Activated CD8-positive, alpha-beta T cell treated with anti-CD3 and anti-CD28 coated beads for 36 hours (primary cell): Measurements from ENCODE around the gene MPZL3. TPM values are rescaled to one million over a fixed set of nuclear protein-coding genes. Genes with fewer than 3 reads are reported as not detected.
A peak's percentile ranks its signal among the peaks of the same experiment; 100 is the strongest.

Experiments
- ATAC-seq: fragments of 200-7000 bp; cut with Tn5 transposase; one replicate; pipeline ENCODE4 v1.10.0; 2021; ENCODE audit warnings: mild to moderate bottlenecking, moderate library complexity
- CTCF ChIA-PET: fragments of 350-600 bp; sonication (Branson Sonifier 250); formaldehyde crosslinking; loops from one replicate; lab custom pipeline; 2021; ENCODE audit warnings: antibody characterized with exemption; lab: Charles Lee
- POLR2A ChIA-PET: fragments of 350-600 bp; sonication (Branson Sonifier 250); formaldehyde crosslinking; loops from one replicate; lab custom pipeline; 2021; ENCODE audit warnings: antibody characterized with exemption; lab: Charles Lee
- DNase-seq: peaks from one replicate; pipeline ENCODE4 v3.0.0-alpha.2; 2020
- H3K27ac Mint-ChIP-seq: one replicate; pipeline ENCODE4 v1.8.0; 2021; ENCODE audit warnings: mild to moderate bottlenecking, mixed read lengths
- H3K27me3 Mint-ChIP-seq: one replicate; pipeline ENCODE4 v1.8.0; 2021; ENCODE audit warnings: mixed read lengths
- H3K36me3 Mint-ChIP-seq: one replicate; pipeline ENCODE4 v1.8.0; 2021; ENCODE audit warnings: low read depth, mixed read lengths
- H3K4me1 Mint-ChIP-seq: one replicate; pipeline ENCODE4 v1.8.0; 2021; ENCODE audit warnings: low read depth, mixed read lengths
- H3K4me3 Mint-ChIP-seq: one replicate; pipeline ENCODE4 v1.8.0; 2021; ENCODE audit warnings: mild to moderate bottlenecking, moderate library complexity, mixed read lengths
- H3K9me3 Mint-ChIP-seq: one replicate; pipeline ENCODE4 v1.8.0; 2021; ENCODE audit warnings: mixed read lengths
- intact Hi-C: fragments of 100-400 bp; cut with micrococcal nuclease; formaldehyde crosslinking; loops from one replicate; pipeline ENCODE4 v1.10.0; 2022
- total RNA-seq, 2 experiments: library from RNA; stranded (reverse); gene quantifications; one replicate each; pipeline ENCODE4 v1.2.3, GENCODE V29; 2021
- TF ChIP-seq, protein P1 (sequence below): fragments of 200-600 bp; IDR thresholded peaks from one replicate; pipeline ENCODE4 v1.8.0; 2022; ENCODE audit warnings: antibody characterized with exemption, mild to moderate bottlenecking

The MPZL3 gene
- total RNA-seq, 2 experiments from 2014 or later: 51.1 to 51.7 TPM

DNA sequence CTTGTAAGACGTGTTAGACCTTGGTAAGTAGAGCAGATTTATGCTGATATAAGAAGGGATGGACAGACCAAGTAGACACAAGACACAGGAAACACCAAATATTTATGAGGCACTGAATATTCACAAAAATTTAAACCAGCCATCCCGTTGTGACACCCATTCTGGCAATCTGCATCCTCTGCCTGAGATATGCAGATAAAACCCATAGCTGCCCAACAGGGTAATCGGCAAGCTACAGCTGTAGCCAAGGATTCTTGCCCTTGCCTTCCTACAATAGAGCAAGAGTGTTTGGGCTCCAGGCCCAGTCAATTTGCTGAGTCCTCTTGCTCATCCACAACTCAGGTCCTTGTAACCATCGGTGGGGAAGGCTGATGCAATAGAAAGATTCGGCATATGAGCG, 30.4 kb upstream of the MPZL3 start:
- Mint-ChIP-seq H3K4me1 (peaks cover 52% of the 10 kb centered on the region), H3K4me3 (no peak overlapping the region), H3K9me3 (peaks cover 3% of the 10 kb centered on the region), H3K27me3 (no peaks in the 10 kb centered on the region), H3K36me3 (no peaks in the 10 kb centered on the region), H3K27ac (peak overlapping the region; percentile 2)
- DNase-seq: no peak
- POLR2A ChIA-PET: interaction anchor here (0.6 to 2.9 kb wide), 8 partner anchors 22 to 80 kb away, joined by 3 to 14 read pairs (median 3); partner anchors contain the start of gene JAML
- intact Hi-C loops: no loop called here
- no peak for ATAC-seq
- TF ChIP-seq, protein P1, sequence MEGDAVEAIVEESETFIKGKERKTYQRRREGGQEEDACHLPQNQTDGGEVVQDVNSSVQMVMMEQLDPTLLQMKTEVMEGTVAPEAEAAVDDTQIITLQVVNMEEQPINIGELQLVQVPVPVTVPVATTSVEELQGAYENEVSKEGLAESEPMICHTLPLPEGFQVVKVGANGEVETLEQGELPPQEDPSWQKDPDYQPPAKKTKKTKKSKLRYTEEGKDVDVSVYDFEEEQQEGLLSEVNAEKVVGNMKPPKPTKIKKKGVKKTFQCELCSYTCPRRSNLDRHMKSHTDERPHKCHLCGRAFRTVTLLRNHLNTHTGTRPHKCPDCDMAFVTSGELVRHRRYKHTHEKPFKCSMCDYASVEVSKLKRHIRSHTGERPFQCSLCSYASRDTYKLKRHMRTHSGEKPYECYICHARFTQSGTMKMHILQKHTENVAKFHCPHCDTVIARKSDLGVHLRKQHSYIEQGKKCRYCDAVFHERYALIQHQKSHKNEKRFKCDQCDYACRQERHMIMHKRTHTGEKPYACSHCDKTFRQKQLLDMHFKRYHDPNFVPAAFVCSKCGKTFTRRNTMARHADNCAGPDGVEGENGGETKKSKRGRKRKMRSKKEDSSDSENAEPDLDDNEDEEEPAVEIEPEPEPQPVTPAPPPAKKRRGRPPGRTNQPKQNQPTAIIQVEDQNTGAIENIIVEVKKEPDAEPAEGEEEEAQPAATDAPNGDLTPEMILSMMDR: no peak
- CTCF ChIA-PET: interaction anchor here (0.8 to 7.3 kb wide), 10 partner anchors 9 to 138 kb away, joined by 3 to 65 read pairs (median 6); partner anchors contain the start of gene CD3E

- Mint-ChIP-seq H3K36me3 (no peaks in the 10 kb centered on the region), H3K4me1 (peaks cover 57% of the 10 kb centered on the region), H3K9me3 (peaks cover 3% of the 10 kb centered on the region), H3K27me3 (no peaks in the 10 kb centered on the region), H3K27ac (peak overlapping the region; percentile 4), H3K4me3 (no peak overlapping the region)
- TF ChIP-seq, protein P1: no peak
- intact Hi-C loops: no loop called here
- DNase-seq (peak; percentile 59), ATAC-seq (peak; percentile 52)
- POLR2A ChIA-PET: interaction anchor here (0.8 to 2.9 kb wide), 3 partner anchors 34 to 73 kb away, joined by 3 to 14 read pairs (median 3); partner anchors contain the start of gene JAML
- CTCF ChIA-PET: interaction anchor here (1.0 to 7.3 kb wide), 7 partner anchors 8 to 110 kb away, joined by 3 to 65 read pairs (median 8); partner anchors contain the start of gene MPZL2
These were observed 29.1 kb upstream of the MPZL3 start for GRCh38 chr11:118281284-118281683.

- H3K4me1 Mint-ChIP-seq: peaks cover 52% of the 10 kb centered on the region
- intact Hi-C loops: no loop called here
- TF ChIP-seq, protein P1: no peak
- H3K27me3 Mint-ChIP-seq: no peaks in the 10 kb centered on the region
- CTCF ChIA-PET: interaction anchor here (0.8 to 3.4 kb wide), 13 partner anchors 8 to 106 kb away, joined by 3 to 13 read pairs (median 5); partner anchors contain the start of genes MPZL2 and MPZL3
- peak; percentile 49 for DNase-seq
- no peaks in the 10 kb centered on the region for H3K9me3 Mint-ChIP-seq
- no peak overlapping the region for H3K4me3 Mint-ChIP-seq
- peak overlapping the region; percentile 14 for H3K27ac Mint-ChIP-seq
- no peaks in the 10 kb centered on the region for H3K36me3 Mint-ChIP-seq
- POLR2A ChIA-PET: interaction anchor here (1.0 to 2.1 kb wide), 7 partner anchors 12 to 70 kb away, joined by 3 to 5 read pairs (median 3); partner anchors contain the start of gene MPZL2
- ATAC-seq: peak; percentile 74
These were observed 25.1 kb upstream of the MPZL3 start for GRCh38 chr11:118277312-118277711.

- Mint-ChIP-seq H3K9me3 (no peaks in the 10 kb centered on the region), H3K27me3 (no peaks in the 10 kb centered on the region), H3K27ac (peak overlapping the region; percentile 14), H3K36me3 (no peaks in the 10 kb centered on the region), H3K4me3 (no peak overlapping the region), H3K4me1 (peaks cover 46% of the 10 kb centered on the region)
- ATAC-seq: no peak
- no peak for DNase-seq
- ChIA-PET POLR2A (interaction anchor here (1.0 to 2.1 kb wide), 7 partner anchors 9 to 69 kb away, joined by 3 to 4 read pairs (median 3); partner anchors contain the start of gene MPZL2), CTCF (interaction anchor here (1.2 to 3.4 kb wide), 11 partner anchors 9 to 212 kb away, joined by 3 to 13 read pairs (median 6); partner anchors contain the start of genes MPZL2 and MPZL3)
- intact Hi-C loops: no loop called here
- TF ChIP-seq, protein P1: no peak
These were observed 24.3 kb upstream of the MPZL3 start for GRCh38 chr11:118276422-118276821.

- no peaks in the 10 kb centered on the region for H3K36me3 Mint-ChIP-seq
- intact Hi-C loops: no loop called here
- ChIA-PET POLR2A (interaction anchor here (0.7 to 2.1 kb wide), 6 partner anchors 10 to 81 kb away, joined by 3 to 4 read pairs (median 3); partner anchors contain the start of gene MPZL2), CTCF (interaction anchor here (0.8 to 3.4 kb wide), 10 partner anchors 14 to 161 kb away, joined by 3 to 13 read pairs (median 4); no protein-coding TSS in a partner anchor)
- peak; percentile 63 for ATAC-seq
- H3K27ac Mint-ChIP-seq: peak overlapping the region; percentile 43
- no peaks in the 10 kb centered on the region for H3K9me3 Mint-ChIP-seq
- TF ChIP-seq, protein P1: no peak
- H3K27me3 Mint-ChIP-seq: no peaks in the 10 kb centered on the region
- no peak overlapping the region for H3K4me3 Mint-ChIP-seq
- peaks cover 40% of the 10 kb centered on the region for H3K4me1 Mint-ChIP-seq
- DNase-seq: no peak
These were observed 23.0 kb upstream of the MPZL3 start for GRCh38 chr11:118275176-118275575.
